DMS79 (cell line): ENCODE measurements around the gene SNU13.
"Not testable (repeated sequence)": the region's sequence is repeated elsewhere in the genome, so short reads cannot be mapped to it uniquely, and the experiment has no call there.

ENCODE experiments used
- DNase-seq: peaks from one replicate; lab custom pipeline; 2025; lab: John Stamatoyannopoulos, UW

SNU13 gene

GRCh38 chr22:41681616-41682015 is 7.1 kb downstream of the SNU13 start:
- DNase-seq, result peak; percentile 7

- no peak for DNase-seq
Observed at GRCh38 chr22:41676134-41676533, 12.5 kb downstream of the SNU13 start.

DNA sequence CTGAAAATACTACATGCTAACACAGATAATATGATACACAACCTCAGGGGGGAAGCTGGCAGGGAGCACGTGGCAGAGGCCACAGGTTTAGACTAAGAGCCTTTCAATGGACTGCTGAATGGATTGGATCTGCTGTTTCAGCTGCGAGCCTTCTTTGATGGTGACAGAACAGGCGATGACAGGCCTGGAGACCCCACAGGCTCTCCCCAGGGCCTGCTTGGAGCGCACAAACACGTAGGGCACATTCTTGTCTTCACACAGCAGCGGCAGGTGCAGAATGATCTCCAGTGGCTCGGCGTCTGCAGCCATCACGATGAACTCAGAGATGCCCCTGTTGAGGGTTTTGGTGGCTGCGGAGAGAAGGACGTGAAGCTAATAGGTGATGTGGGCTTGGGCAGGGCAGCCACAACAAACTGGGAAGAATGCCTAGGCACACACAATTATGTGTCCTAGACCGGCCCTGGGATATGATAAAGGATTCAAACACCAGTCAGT is 13.8 kb downstream of the SNU13 start:
- no peak for DNase-seq

DNA sequence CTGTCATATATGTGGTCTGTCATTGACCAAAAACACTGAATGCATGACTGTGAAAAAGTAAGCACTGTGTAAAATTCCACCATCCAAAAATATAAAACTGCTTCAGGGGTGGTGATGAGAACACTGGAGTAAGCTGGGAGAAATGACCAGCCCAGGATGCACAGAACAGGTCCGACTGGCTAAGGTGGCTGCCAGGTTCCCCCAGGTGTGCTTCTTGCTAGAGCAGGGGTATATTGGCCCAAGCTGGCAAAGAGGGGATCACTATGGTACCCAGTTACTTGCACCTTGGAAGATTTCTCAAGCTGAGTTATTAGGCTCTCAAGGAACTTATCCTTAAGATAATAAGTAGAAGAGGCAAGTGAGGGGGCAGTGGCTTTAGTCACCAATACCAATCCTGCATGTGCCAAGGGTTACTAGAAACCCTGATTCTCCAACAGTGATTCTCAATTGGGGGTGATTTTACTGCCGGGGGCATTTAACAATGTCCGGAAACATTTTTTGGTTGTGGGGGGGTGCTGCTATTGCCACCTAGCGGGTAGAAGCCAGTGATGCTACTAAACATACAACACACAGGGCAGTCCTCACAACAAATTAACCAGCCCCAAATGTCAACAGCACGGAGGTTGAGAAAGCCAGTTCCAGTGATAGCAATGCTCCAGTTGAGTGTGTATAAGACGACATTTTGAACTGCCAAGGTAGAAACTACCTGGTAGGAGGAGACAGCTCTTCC is 15.7 kb downstream of the SNU13 start:
- no peak for DNase-seq

DNA sequence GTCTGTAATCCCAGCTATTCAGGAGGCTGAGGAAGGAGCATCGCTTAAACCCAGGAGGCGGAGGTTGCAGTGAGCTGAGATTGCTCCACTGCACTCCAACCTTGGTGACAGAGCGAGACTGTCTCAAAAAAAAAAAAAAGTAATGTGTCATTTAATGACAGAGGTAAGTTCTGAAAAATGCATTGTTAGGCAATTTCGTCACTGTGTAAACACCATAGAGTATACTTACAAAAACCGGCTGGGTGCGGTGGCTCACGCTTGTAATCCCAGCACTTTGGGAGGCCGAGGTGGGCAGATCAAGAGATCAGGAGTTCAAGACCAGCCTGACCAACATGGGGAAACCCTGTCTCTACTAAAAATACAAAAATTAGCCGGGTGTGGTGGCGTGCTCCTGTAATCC is 16.6 kb downstream of the SNU13 start:
- DNase-seq, result not testable (repeated sequence)

GRCh38 chr22:41668971-41669911 is 19.4 kb downstream of the SNU13 start:
- no peak for DNase-seq

- no peak for DNase-seq
Observed at GRCh38 chr22:41664951-41665350, 23.7 kb downstream of the SNU13 start.

GRCh38 chr22:41664490-41664889 is 24.2 kb downstream of the SNU13 start:
- DNase-seq, result no peak

GRCh38 chr22:41663594-41663993 is 25.1 kb downstream of the SNU13 start:
- not testable (repeated sequence) for DNase-seq

DNA sequence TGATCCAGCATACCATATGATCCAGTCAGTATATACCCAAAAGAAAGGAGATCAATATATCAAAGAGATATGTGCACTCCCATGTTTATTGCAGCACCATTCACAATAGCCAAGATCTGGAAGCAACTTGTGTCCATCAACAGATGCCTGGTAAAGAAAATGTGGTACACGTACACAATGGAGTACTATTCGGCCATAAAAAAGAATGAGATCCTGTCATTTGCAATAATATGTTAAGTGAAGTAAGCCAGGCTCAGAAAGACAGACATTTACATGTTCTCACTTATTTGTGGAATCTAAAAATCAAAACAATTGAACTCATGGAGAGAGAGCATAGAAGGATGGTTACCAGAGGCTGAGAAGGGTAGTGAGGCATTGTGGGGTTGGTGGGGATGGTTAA is 27.0 kb downstream of the SNU13 start:
- DNase-seq, result no peak

DNA sequence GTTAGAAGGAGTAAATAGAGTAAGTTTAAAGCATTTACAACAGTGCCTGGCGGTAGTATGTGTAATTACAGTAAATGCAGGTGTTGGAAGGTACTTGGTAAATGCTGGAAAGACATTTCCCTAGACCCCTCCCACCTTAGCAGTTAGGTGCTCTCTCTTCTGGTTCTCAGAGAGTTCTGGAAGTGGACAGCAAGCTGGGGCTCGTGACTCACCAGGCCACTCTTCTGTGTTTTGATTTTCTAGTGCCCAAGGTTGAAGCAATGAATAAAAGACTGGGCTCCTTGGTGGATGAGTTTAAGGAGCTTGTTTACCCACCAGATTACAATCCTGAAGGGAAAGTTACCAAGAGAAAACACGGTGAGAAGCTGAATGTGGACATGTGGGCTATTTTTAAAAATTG is 27.6 kb downstream of the SNU13 start:
- DNase-seq, result no peak

DNA sequence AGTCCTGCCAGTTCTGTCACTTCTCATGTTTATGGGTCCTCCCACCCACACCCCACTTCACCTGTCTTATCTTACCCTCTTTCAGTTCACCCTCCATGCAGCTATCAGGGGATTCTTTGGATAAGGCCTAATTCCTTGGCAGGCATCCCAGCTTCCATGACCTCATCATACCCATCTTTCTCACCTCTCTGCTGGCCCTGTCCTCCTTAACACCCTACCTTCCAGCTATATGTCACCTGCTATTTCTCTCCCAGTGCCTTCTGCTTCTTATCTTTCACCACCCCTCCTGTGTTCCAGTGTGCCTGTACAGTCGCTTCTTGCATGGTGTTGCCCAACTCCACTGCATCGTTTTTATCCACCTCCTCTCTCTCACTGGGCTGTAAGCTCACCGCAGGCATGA is 28.3 kb downstream of the SNU13 start:
- no peak for DNase-seq

DNA sequence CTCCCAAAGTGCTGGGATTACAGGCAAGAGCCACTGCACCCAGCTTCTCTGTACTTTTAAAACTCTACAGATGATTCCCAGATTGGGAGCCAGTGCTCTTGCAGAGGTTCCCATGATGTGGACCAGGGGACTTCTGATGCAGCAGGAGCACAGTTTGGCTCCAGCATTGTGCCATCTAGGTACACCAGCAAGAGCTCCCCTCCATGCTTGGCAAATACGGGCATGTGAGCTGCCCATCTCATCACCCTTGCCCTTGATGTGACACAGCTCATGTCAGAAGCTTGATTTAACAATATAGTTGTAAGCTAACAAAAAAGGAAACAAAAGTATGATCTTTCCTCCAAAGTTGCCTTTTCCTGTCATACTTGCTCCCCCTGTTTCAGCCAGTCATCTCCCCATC is 28.7 kb downstream of the SNU13 start:
- DNase-seq, result no peak

DNA sequence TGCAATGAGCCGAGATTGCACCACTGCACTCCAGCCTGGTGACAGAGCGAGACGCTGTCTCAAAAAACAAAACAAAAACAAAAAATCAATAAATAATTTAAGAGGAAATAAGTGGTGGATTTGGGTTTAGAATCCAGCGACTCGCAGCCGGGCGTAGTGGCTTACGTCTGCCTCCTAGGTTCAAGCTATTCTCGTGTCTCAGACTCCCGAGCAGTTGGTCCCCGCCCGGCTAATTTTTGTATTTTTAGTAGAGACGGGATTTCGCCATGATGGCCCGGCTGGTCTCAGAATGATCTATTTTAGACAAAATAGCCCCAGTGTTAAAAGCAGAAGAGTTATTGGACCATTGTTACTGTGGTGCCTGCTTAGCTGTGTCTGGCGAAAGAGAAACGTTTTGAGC is 29.8 kb downstream of the SNU13 start:
- no peak for DNase-seq

GRCh38 chr22:41657709-41658108 is 31.0 kb downstream of the SNU13 start:
- DNase-seq, result no peak

DNA sequence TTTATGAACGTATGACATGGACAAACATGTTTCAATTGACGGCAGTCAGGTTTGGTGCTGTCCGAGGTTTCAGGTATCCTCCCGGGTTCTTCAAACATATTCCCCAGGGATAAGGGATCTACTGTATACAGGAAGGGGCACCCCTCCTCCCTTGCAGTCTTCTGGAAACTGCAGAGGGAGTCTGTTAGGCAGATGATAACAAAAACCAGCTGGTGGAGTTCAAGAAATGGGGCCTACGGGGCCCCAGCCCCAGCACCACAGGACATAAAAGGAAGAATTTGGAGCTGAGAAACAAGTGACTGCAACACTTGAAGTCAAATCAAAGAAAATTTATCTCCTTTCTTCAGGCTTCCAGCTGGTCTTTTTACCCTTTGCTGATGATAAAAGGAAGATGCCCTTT is 32.1 kb downstream of the SNU13 start:
- no peak for DNase-seq

GRCh38 chr22:41654322-41654721 is 34.3 kb downstream of the SNU13 start:
- DNase-seq, result no peak

GRCh38 chr22:41650821-41651220 is 37.8 kb downstream of the SNU13 start:
- DNase-seq, result no peak

GRCh38 chr22:41650229-41650628 is 38.4 kb downstream of the SNU13 start:
- no peak for DNase-seq

- no peak for DNase-seq
Observed at GRCh38 chr22:41648432-41648831, 40.2 kb downstream of the SNU13 start.

GRCh38 chr22:41647771-41648170 is 40.9 kb downstream of the SNU13 start:
- no peak for DNase-seq

- no peak for DNase-seq
Observed at GRCh38 chr22:41642331-41643110, 46.1 kb downstream of the SNU13 start.
